HG03139 (cell line): ENCODE results near the gene GABRE.
"Not testable (repeated sequence)": the region's sequence is repeated elsewhere in the genome, so short reads cannot be mapped to it uniquely, and the experiment has no call there.

ENCODE experiments used
- ATAC-seq: cut with Tn5 transposase; IDR thresholded peaks from one replicate; pipeline ENCODE4 v1.9.1; 2021; ENCODE audit not compliant: unreplicated experiment

GABRE gene

GRCh38 chrX:151970027-151970426 is 4.4 kb downstream of the GABRE start:
- ATAC-seq, result no peak

DNA sequence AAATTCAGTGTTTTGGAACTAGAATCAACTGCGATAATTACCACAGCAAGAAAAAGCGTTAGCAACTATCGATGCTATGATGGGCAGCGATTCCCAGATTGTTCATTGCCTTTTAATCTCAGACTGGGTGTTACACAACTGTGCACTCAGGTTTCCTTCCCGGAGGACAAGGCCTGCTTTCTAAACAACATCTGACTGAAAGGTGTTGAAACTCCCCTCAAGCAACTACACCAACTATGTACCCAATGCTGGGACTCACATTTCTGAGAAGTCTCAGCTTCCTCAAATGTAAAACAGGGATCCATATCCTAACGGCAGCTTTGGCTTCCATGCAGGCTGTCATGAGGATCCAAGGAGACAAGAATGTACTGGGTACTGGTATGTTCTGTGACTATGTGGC is 8.2 kb downstream of the GABRE start:
- ATAC-seq, result no peak

- no peak for ATAC-seq
Measured at GRCh38 chrX:151962034-151962433, 12.4 kb downstream of the GABRE start.

DNA sequence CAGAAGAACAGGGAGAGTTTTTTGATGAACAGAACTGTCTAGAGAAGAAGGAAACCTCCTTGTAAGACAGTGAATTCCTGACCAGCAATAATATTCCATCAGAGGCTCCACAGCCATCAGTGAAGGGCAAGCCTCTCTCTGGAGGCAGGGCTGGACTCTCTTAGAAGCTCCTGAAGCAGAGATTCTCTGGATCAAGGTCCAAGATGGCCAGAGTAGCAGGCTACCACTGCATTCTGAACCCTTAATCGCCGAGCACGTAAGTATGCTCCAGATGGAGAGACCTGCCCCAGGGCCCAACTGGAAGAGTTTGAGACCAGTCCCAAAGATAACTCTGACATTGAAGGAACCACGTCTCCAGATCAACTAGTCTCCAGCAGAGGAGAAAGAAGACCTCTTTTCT is 16.4 kb downstream of the GABRE start:
- no peak for ATAC-seq

- ATAC-seq, result no peak
Measured at GRCh38 chrX:151954730-151955129, 19.7 kb downstream of the GABRE start.

DNA sequence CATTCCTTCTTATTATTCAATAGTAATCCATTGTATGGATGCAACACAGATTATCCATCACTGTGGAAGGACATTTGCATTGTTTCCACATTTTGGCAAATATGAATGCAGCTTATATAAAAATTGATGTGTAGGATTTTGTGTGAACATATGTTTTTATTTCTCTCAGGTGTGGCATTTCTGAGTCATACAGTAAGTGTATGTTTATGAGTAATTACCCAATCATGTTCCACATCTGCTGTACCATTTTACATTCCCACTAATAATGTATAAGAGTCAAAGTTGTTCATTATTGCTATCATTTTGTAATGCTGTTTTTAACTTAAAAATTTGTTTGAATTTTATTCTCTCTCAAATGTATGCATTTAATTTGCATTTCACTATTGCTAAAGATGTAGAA is 36.3 kb downstream of the GABRE start:
- ATAC-seq, result no peak

- no peak for ATAC-seq
Measured at GRCh38 chrX:151935358-151935757, 39.1 kb downstream of the GABRE start.

GRCh38 chrX:151929126-151929525 is 45.4 kb downstream of the GABRE start:
- ATAC-seq, result no peak

- no peak for ATAC-seq
Measured at GRCh38 chrX:151923648-151924047, 50.8 kb downstream of the GABRE start.

DNA sequence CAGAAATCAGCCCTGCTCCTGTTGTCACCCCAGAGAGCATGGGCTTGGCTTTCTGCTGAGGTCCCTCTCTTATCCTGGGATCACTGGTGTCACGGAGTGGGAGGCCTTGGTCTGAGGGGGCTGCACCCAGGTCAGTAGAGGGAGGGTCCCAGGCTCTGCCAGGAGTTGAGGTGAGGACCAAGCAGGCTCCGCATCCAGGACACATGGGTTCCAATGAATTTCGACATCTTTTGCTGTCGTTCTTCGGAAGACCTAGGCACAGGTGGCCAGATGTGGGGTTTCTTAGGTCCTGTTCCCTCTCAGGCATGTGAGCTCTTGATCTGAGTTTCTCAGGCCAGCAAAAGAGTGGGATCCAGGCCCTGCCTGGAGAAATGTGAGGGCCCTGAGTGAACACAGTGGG is 51.8 kb downstream of the GABRE start:
- ATAC-seq, result no peak

- ATAC-seq, result no peak
Measured at GRCh38 chrX:151921866-151922265, 52.6 kb downstream of the GABRE start.

- no peak for ATAC-seq
Measured at GRCh38 chrX:151921292-151921691, 53.2 kb downstream of the GABRE start.

DNA sequence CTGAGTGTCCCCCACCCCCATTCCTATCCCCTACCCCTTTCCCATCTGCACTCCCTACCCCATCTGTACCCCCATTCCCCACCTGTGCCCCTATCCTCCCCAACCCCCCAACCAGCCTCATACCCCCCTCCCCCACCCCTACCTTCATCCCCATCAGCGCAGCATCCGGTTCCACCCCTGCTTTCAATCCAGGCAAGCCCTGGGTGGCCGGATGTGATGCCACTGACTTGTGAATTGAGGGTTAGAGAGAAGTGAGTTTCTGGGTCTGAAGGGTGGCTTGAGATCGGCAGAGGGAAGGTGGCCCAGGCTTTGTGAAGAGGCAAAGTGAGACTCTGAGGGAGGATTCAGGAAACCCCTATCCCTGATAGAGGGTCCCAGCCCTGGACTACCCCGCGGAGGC is 53.9 kb downstream of the GABRE start:
- no peak for ATAC-seq

- no peak for ATAC-seq
Measured at GRCh38 chrX:151920101-151920500, 54.4 kb downstream of the GABRE start.

GRCh38 chrX:151919610-151920009 is 54.9 kb downstream of the GABRE start:
- ATAC-seq, result no peak

DNA sequence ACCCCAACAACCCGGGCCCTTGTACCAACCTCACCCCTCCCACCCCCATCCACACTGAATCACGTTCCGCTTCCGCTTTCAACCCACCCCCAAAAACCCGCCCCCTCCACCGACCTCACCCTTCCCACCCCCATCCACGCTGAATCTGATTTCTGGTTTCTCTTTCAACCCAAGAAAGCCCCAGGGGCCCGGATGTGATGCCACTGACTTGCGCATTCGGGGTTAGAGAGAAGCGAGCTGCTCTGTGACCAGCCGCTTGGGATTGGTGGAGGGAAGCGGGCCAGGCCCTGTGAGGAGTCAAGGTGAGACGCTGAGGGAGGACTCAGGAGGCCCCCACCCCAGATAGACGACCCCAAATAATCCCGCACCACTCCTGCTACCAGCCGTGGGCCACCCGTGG is 55.7 kb downstream of the GABRE start:
- not testable (repeated sequence) for ATAC-seq

- ATAC-seq, result no peak
Measured at GRCh38 chrX:151912780-151913179, 61.7 kb downstream of the GABRE start, which contains the start of gene MAGEA4. Gene MAGEA4 (plus strand): TSS chrX:151912889. CDS start chrX:151923665, 10,776 bp downstream.

GRCh38 chrX:151912221-151912620 is 62.3 kb downstream of the GABRE start:
- ATAC-seq, result no peak

GRCh38 chrX:151904989-151905388 is 69.5 kb downstream of the GABRE start:
- no peak for ATAC-seq
